GDM1 (cell line): ENCODE results near the gene NUP133.
"Not testable (repeated sequence)": the region's sequence is repeated elsewhere in the genome, so short reads cannot be mapped to it uniquely, and the experiment has no call there.

ENCODE experiments used
- DNase-seq: peaks from one replicate; lab custom pipeline; 2025; lab: John Stamatoyannopoulos, UW

NUP133 gene

GRCh38 chr1:229448845-229449244 lies 59.3 kb downstream of the NUP133 start:
- no peak for DNase-seq

- no peak for DNase-seq
Observed at GRCh38 chr1:229448354-229448753, 59.8 kb downstream of the NUP133 start.

GRCh38 chr1:229447809-229448252 lies 60.3 kb downstream of the NUP133 start:
- no peak for DNase-seq

- DNase-seq, result no peak
Observed at GRCh38 chr1:229445828-229446227, 62.3 kb downstream of the NUP133 start.

- no peak for DNase-seq
Observed at GRCh38 chr1:229440851-229441537, 67.1 kb downstream of the NUP133 start.

GRCh38 chr1:229438021-229438420 lies 70.1 kb downstream of the NUP133 start:
- no peak for DNase-seq

GRCh38 chr1:229437443-229437842 lies 70.7 kb downstream of the NUP133 start:
- DNase-seq, result no peak

- DNase-seq, result no peak
Observed at GRCh38 chr1:229436201-229436600, 71.9 kb downstream of the NUP133 start.

- no peak for DNase-seq
Observed at GRCh38 chr1:229434641-229435051, 73.5 kb downstream of the NUP133 start.

- no peak for DNase-seq
Observed at GRCh38 chr1:229434005-229434640, 74.0 kb downstream of the NUP133 start, which contains the start of gene ACTA1. Gene ACTA1, minus strand, starts transcription at chr1:229434094. Its CDS starts 979 bp downstream, at chr1:229433115.

- DNase-seq, result no peak
Observed at GRCh38 chr1:229433364-229434004, 74.7 kb downstream of the NUP133 start.

GRCh38 chr1:229432905-229433304 lies 75.2 kb downstream of the NUP133 start:
- DNase-seq, result no peak

- DNase-seq, result no peak
Observed at GRCh38 chr1:229432116-229432461, 76.1 kb downstream of the NUP133 start.

- no peak for DNase-seq
Observed at GRCh38 chr1:229431284-229432115, 76.6 kb downstream of the NUP133 start.

GRCh38 chr1:229430761-229431283 lies 77.3 kb downstream of the NUP133 start:
- DNase-seq, result no peak

GRCh38 chr1:229428256-229428655 lies 79.9 kb downstream of the NUP133 start:
- no peak for DNase-seq

GRCh38 chr1:229427572-229427971 lies 80.6 kb downstream of the NUP133 start:
- DNase-seq, result no peak

- no peak for DNase-seq
Observed at GRCh38 chr1:229425564-229426159, 82.5 kb downstream of the NUP133 start.

- DNase-seq, result no peak
Observed at GRCh38 chr1:229420765-229421164, 87.4 kb downstream of the NUP133 start.

- no peak for DNase-seq
Observed at GRCh38 chr1:229420224-229420623, 87.9 kb downstream of the NUP133 start.

GRCh38 chr1:229418586-229418985 lies 89.6 kb downstream of the NUP133 start:
- not testable (repeated sequence) for DNase-seq

- not testable (repeated sequence) for DNase-seq
Observed at GRCh38 chr1:229412810-229413209, 95.3 kb downstream of the NUP133 start.
